HG03097 (cell line): Measurements from ENCODE around the gene UBE2D2.
A peak's percentile ranks its signal among the peaks of the same experiment; 100 is the strongest.
"Not testable (repeated sequence)": the region's sequence is repeated elsewhere in the genome, so short reads cannot be mapped to it uniquely, and the experiment has no call there.

Experiments used
- ATAC-seq: cut with Tn5 transposase; IDR thresholded peaks from one replicate; pipeline ENCODE4 v1.9.1; 2021; ENCODE audit not compliant: unreplicated experiment, low FRiP score

UBE2D2 gene

DNA sequence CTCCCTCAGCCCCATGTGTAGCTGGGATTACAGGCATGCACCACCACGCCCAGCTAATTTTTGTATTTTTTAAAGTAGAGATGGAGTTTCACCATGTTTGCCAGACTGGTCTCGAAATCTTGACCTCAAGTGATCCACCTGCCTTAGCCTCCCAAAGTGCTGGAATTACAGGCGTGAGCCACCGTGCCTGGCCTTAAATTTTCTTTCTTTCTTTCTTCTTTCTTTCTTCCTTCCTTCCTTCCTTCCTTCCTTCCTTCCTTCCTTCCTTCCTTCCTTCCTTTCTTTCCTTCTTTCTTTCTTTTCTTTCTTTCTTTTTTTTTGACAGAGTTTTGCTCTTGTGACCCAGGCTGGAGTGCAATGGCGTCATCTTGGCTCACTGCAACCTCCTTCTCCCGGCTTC, 14.5 kb upstream of the UBE2D2 start:
- not testable (repeated sequence) for ATAC-seq

DNA sequence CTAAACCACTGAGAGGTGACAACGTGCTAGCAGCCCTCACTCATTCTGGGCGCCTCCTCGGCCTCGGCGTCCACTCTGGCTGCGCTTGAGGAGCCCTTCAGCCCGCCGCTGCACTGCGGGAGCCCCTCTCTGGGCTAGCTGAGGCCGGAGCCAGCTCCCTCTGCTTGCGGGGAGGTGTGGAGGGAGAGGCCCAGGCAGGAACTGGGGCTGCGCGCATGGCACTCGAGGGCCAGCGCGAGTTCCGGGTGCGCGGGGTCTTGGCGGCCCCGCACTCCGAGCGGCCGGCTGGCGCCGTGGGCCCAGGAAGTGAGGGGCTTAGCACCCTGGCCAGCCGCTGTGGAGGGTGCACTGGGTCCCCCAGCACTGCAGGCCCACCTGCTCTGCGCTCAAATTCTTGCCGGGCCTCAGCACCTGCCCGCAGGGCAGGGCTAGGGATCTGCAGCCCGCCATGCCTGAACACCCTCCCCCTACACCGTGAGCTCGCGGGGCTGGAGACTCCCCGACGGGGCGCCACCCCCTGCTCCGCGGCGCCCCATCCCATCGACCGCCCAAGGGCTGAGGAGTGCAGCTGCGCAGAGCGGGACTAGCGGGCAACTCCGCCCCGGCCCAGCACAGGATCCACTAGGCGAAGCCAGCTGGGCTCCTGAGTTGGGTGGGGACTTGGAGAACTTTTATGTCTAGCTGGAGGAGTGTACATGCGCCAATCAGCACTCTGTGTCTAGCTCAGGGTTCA, 11.8 kb upstream of the UBE2D2 start:
- no peak for ATAC-seq

GRCh38 chr5:139550051-139550872, 10.9 kb upstream of the UBE2D2 start:
- ATAC-seq = not testable (repeated sequence)

- no peak for ATAC-seq
These were observed 9.8 kb upstream of the UBE2D2 start for GRCh38 chr5:139551191-139551889.

DNA sequence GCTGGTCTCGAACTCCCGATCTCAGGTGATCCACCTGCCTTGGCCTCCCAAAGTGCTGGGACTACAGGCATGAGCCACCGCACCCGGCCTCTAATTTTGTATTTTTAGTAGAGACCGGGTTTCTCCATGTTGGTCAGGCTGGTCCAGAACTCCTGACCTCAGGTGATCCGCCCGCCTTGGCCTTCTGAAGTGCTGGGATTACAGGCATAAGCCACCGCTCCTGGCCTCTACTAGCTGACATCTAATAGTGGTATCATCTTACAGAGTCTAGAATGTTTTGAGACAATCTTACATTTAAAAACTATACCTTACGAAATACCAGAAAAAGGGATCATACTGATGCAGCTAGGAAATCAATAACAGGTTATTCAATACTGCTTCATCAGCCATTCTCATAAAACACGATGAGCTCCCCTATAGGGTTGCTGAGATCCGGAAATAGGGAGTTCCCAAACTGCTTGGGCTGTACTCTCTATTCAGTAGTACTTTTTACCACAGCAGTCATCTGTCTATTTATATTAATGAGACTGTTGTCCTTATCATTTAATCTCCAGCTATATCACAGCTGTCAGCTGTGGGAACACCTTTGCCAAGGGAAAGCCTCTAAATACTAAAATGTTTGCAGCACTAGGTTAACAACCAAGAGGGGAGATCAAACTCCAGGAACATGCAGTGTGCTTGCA, 8.1 kb upstream of the UBE2D2 start:
- ATAC-seq = no peak

DNA sequence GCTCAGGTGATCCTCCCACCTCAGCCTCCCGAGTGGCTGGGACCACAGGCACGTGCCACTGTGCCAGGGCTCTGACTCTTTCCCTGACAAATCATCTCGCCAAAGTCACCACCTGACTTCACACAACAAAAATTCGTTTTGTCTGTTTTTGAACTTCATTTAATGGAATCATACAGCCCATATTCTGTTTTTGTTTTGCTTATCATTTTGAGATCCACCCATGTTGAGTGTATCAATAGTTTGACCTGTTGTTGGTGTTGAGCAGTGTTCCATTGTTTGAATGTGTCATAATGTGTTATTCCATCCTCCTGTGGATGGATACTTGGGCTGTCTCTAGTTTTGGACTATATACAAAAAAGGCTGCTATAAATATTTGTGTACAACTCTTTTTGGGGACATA, 6.9 kb upstream of the UBE2D2 start:
- ATAC-seq = no peak

DNA sequence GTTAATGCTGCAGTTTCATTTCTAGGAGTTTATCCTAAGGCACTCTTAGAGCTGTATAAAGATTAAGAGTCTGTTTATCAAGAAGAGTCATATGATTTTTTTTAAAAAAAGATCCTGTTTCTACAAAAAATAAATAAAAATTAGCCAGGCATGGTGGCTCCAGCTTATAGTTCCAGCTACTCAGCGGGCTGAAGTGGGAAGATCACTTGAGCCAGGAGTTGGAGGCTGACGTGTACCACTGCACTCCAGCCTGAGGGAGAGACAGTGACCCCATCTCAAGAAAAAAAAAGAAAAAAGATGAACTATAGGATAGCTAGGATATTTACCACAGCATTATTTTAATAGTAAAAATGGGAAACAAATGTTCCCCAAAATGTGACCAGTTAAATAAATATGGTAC, 3.3 kb upstream of the UBE2D2 start:
- ATAC-seq = no peak

GRCh38 chr5:139561655-139562451, 714 bp downstream of the UBE2D2 start:
- ATAC-seq = peak; percentile 22

GRCh38 chr5:139562847-139563246, 1.7 kb downstream of the UBE2D2 start:
- ATAC-seq = no peak

GRCh38 chr5:139565411-139566305, 4.5 kb downstream of the UBE2D2 start:
- ATAC-seq = peak; percentile 25

GRCh38 chr5:139566611-139567010, 5.5 kb downstream of the UBE2D2 start:
- ATAC-seq = no peak

DNA sequence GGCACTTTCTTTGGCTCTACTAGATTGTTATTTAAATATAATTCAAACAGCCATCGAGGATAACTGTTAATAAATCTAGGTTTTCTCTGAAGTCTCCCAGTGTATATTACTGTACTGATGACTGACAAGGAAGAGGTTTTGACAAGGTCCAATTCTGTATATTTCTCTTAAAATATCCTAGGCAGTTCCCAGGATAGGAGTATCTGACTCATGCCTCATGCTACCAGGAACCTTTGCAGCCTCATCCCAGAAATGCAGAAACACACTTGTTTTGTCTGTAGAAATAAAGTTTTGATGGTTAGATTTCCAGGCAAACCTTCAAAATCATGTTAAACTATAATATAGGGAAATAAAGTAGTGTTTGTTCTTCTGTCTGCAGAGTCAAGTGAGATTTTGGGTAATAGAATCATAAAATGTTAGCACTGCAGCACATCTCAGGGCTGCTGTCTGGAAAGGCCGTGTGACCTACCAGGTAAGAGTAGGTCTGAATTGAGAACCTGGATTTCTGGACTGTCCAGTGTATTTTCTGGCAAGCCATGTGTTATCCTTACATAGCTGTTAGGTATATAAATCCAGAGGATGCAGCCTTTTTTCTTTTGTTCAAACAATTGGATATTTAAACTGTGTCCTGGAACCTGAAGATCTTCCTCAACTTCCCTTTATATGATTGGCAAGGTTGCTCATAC, 8.3 kb downstream of the UBE2D2 start:
- no peak for ATAC-seq

GRCh38 chr5:139571543-139571942, 10.4 kb downstream of the UBE2D2 start:
- no peak for ATAC-seq

GRCh38 chr5:139571966-139572365, 10.8 kb downstream of the UBE2D2 start:
- no peak for ATAC-seq

- no peak for ATAC-seq
These were observed 13.6 kb downstream of the UBE2D2 start for GRCh38 chr5:139574641-139575312.

DNA sequence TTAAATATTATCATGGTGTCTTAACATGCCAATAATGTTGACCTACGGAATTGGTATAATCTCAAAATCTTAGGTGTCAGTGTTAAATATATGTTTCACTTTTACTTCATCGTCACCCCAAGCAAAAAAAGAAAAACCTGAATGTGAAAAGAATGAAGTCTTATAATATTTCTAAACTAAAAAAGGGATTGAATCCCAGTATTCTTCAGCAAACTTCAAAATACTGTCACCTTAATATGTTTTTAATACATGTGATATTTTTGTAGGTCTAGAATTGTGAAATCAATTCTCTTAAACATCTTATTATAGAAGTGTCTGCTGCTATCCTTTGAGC, 14.1 kb downstream of the UBE2D2 start:
- no peak for ATAC-seq

DNA sequence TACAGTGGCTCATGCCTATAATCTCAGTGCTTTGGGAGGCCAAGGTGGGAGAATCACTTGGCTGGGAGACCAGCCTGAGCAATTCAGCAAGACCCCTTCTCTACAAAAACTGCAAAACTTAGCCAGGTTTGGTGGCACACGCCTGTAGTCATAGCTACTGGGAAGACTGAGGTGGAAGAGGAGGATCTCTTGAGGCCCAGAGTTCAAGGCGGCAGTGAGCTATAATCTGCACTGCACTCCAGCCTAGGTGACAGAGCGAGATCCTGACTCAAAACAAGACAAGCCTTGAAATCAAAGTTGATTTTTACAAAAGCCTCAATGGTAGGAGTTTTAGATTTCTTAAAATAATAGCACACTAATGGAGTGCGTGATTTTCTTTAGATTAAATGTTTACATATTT, 14.6 kb downstream of the UBE2D2 start:
- no peak for ATAC-seq

GRCh38 chr5:139577689-139578290, 16.7 kb downstream of the UBE2D2 start:
- peak; percentile 10 for ATAC-seq
